ENCODE data around the gene SECISBP2L.

GRCh38 chr15:48984811-48985352 is 61.4 kb downstream of the SECISBP2L start:
- TF ChIP-seq ZNF280B (CRISPR knock-in tag; IDR thresholded peaks at IDR 0.05) = no peak
- TF ChIP-seq CTCF (IDR thresholded peaks at IDR 0.05 in 2 of 3, conservative IDR thresholded peaks at IDR 0.05 in 1 of 3; ENCODE audit: insufficient read depth in 2 of 3, low read depth in 1 of 3, low read length in 3 of 3) = no peak
- TF ChIP-seq HLTF (IDR thresholded peaks at IDR 0.05) = no peak
- TF ChIP-seq ZBTB1 (CRISPR knock-in tag; IDR thresholded peaks at IDR 0.05; ENCODE audit: borderline replicate concordance, low read depth) = no peak
- no peak for TF ChIP-seq GABPA (tag; conservative IDR thresholded peaks at IDR 0.05; ENCODE audit: low read depth)
- no peak for TF ChIP-seq GTF2F1 (IDR thresholded peaks at IDR 0.05; ENCODE audit: low read depth, low read length)
- TF ChIP-seq TAL1 (IDR thresholded peaks at IDR 0.05) = no peak
- TF ChIP-seq PREB (CRISPR knock-in tag; IDR thresholded peaks at IDR 0.05) = no peak
